ENCODE results near the gene TREML1.

DNA sequence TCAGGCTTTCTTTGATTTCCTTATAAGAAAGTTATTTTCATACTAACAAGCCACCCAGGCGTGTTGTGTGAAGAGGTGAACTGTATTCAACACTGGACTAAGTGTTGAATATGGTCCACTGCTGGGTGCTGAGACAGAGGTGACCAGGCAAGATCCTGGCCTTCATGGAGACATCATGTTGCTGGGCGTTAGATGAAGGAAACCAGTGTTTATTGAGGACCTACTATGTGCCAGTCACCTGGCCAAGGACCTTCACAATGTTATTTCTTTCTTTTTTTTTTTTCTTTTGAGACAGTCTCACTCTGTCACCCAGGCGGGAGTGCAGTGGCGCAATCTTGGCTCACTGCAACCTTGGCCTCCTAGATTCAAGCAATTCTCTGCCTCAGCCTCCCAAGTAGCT, 1.9 kb upstream of the TREML1 start:
- TF ChIP-seq, protein P1, sequence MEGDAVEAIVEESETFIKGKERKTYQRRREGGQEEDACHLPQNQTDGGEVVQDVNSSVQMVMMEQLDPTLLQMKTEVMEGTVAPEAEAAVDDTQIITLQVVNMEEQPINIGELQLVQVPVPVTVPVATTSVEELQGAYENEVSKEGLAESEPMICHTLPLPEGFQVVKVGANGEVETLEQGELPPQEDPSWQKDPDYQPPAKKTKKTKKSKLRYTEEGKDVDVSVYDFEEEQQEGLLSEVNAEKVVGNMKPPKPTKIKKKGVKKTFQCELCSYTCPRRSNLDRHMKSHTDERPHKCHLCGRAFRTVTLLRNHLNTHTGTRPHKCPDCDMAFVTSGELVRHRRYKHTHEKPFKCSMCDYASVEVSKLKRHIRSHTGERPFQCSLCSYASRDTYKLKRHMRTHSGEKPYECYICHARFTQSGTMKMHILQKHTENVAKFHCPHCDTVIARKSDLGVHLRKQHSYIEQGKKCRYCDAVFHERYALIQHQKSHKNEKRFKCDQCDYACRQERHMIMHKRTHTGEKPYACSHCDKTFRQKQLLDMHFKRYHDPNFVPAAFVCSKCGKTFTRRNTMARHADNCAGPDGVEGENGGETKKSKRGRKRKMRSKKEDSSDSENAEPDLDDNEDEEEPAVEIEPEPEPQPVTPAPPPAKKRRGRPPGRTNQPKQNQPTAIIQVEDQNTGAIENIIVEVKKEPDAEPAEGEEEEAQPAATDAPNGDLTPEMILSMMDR (IDR thresholded peaks at IDR 0.05): no peak
- TF ChIP-seq POLR2AphosphoS5 (IDR thresholded peaks at IDR 0.05) (no peak), POLR2A (IDR thresholded peaks at IDR 0.05) (no peak)

Data from upper lobe of left lung (tissue), 4 donors.